ENCODE results near the gene BAZ1B. TPM values are rescaled to one million over a fixed set of nuclear protein-coding genes. Genes with fewer than 3 reads are reported as not detected.

BAZ1B gene
- 47.9 to 58.9 TPM (median 56.2 TPM) in 5 replicates for total RNA-seq (2022; extraction: Qiagen RNA extraction; ENCODE audit: low read depth)

GRCh38 chr7:73522105-73522872, at the start of gene BAZ1B:
Gene BAZ1B (minus strand): TSS chr7:73522293. CDS start chr7:73521933, 360 bp downstream.

GRCh38 chr7:73557397-73558257, 35.5 kb upstream of the BAZ1B start, which contains the start of gene BCL7B:
Gene BCL7B (minus strand): TSS chr7:73557690. CDS start chr7:73557578, 112 bp downstream.

Other genes starting within 250 kb of the BAZ1B start
- gene NSUN5, start 213.5 kb downstream of the BAZ1B start, total RNA-seq (2022; extraction: Qiagen RNA extraction; ENCODE audit: low read depth): 53.5 to 65.1 TPM (median 64.3 TPM) in 5 replicates
- 0.08 TPM in 1 of 5 replicates, not detected in the others for gene TRIM50, start 194.2 kb downstream of the BAZ1B start, total RNA-seq (2022; extraction: Qiagen RNA extraction; ENCODE audit: low read depth)
- not detected in 5 replicates for gene FKBP6, start 194.1 kb downstream of the BAZ1B start, total RNA-seq (2022; extraction: Qiagen RNA extraction; ENCODE audit: low read depth)
- 1.3 to 2.1 TPM (median 1.7 TPM) in 5 replicates for gene FZD9, start 88.5 kb downstream of the BAZ1B start, total RNA-seq (2022; extraction: Qiagen RNA extraction; ENCODE audit: low read depth)
- gene BCL7B, start 35.4 kb upstream of the BAZ1B start, total RNA-seq (2022; extraction: Qiagen RNA extraction; ENCODE audit: low read depth): 60.4 to 75.8 TPM (median 68.4 TPM) in 5 replicates
- gene TBL2, start 56.3 kb upstream of the BAZ1B start, total RNA-seq (2022; extraction: Qiagen RNA extraction; ENCODE audit: low read depth): 49.3 to 57.0 TPM (median 50.3 TPM) in 5 replicates
- 1.2 to 1.5 TPM (median 1.3 TPM) in 5 replicates for gene MLXIPL, start 102.2 kb upstream of the BAZ1B start, total RNA-seq (2022; extraction: Qiagen RNA extraction; ENCODE audit: low read depth)
- 4.4 to 7.3 TPM (median 6.6 TPM) in 5 replicates for gene VPS37D, start 145.5 kb upstream of the BAZ1B start, total RNA-seq (2022; extraction: Qiagen RNA extraction; ENCODE audit: low read depth)
- 8.2 to 10.7 TPM (median 10.2 TPM) in 5 replicates for gene DNAJC30, start 161.2 kb upstream of the BAZ1B start, total RNA-seq (2022; extraction: Qiagen RNA extraction; ENCODE audit: low read depth)
- gene BUD23, start 161.3 kb upstream of the BAZ1B start, total RNA-seq (2022; extraction: Qiagen RNA extraction; ENCODE audit: low read depth): 129 to 166 TPM (median 136 TPM) in 5 replicates
- gene STX1A, start 197.4 kb upstream of the BAZ1B start, total RNA-seq (2022; extraction: Qiagen RNA extraction; ENCODE audit: low read depth): 75.6 to 95.5 TPM (median 88.3 TPM) in 5 replicates
- 21.8 to 28.5 TPM (median 26.4 TPM) in 5 replicates for gene ABHD11, start 216.5 kb upstream of the BAZ1B start, total RNA-seq (2022; extraction: Qiagen RNA extraction; ENCODE audit: low read depth)
- 2.1 to 5.3 TPM (median 3.0 TPM) in 5 replicates for gene CLDN3, start 248.0 kb upstream of the BAZ1B start, total RNA-seq (2022; extraction: Qiagen RNA extraction; ENCODE audit: low read depth)

Measured in A549 treated with GW870086 at 1 μM for 4 hours (cell line).